ENCODE results near the gene DAGLA.

GRCh38 chr11:61694602-61694939, 14.4 kb downstream of the DAGLA start:
- TF ChIP-seq POLR2A (IDR thresholded peaks at IDR 0.05) (no peak), CTCF (IDR thresholded peaks at IDR 0.05) (no peak)

Measured in uterus (tissue), 2 donors.